Measurements from ENCODE around the gene CEP72.

DNA sequence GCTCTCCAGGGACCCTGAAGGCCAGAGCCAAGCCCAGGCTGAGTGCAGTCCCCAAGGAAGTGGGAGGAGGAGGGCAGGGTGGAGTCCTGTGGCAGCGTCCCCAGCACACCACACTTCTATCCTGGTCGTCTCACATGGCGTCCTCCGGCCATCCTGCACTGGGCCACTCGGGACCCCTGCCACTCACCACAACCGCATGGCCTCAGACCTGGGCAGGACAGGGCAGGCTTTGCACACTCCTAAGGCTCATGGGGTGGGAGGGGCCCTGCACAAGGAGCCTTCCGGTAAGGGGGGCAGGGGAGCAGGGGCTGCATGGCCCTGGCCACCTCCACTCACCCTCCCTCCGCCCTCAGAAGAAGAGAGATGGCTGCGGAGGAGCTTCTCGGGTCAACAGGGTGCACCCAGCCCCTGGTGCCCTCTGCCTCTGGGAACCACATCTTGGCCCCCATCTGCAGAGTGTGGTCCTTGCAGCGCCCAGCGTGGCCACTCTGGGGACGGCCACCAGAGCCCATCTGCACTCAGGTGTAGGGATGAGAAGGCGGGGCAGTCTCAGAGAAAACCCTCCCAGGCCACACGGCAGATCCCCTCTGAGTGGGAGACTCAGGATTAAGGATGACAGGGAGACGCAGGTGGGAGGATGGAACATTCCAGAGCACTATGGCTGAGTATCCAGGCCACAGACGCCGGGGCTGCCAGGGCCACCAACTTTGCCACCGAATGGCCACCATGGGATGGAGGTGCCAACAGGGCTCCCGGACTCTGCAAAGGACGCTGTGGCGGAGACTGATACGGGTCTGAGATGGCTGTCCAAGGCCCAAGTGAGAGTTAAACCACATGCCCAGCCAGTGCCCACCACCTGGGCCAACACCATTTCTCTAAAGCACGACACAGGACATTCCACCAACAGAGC, 73.4 kb downstream of the CEP72 start:
- TF ChIP-seq CTCF (IDR thresholded peaks at IDR 0.05; ENCODE audit: borderline replicate concordance, extremely low read depth, low read length, poor library complexity, severe bottlenecking) (no peak), EZH2 (IDR thresholded peaks at IDR 0.05; ENCODE audit: borderline replicate concordance, low read depth, low read length, severe bottlenecking) (no peak)
